ENCODE results near the gene SLC39A9.
A peak's percentile ranks its signal among the peaks of the same experiment; 100 is the strongest.

Gene SLC39A9

GRCh38 chr14:69398053-69398817 lies at the start of gene SLC39A9, which contains the start of gene ERH:
TSS of gene SLC39A9 (plus strand) at chr14:69398692. CDS start at chr14:69399370, 678 bp downstream.
TSS of gene ERH (minus strand) at chr14:69398299. CDS start at chr14:69398233, 66 bp downstream.
- H3K9me3 ChIP-seq (ENCODE audit: control insufficient read depth, insufficient read depth, low read depth, low read length) = no peaks in the 10 kb centered on the region
- peak within 1 kb of the TSS; percentile 91 for H3K27ac ChIP-seq (ENCODE audit: extremely low read depth, low read depth, low read length)
- ChIA-PET POLR2A (interaction anchor here (0.6 to 2.2 kb wide), 19 partner anchors 8 to 369 kb away, joined by 3 to 8 read pairs (median 4); partner anchors contain the start of genes EXD2, GALNT16 and SRSF5), CTCF (interaction anchor here (0.7 to 1.7 kb wide), 4 partner anchors 61 to 176 kb away, joined by 3 to 6 read pairs (median 4); partner anchors contain the start of gene GALNT16)
- H3K4me1 ChIP-seq (ENCODE audit: control insufficient read depth, insufficient read depth, low read length) = peaks cover 19% of the 10 kb centered on the region
- peak within 1 kb of the TSS; percentile 71 for H3K4me3 ChIP-seq (ENCODE audit: low read depth, low read length)
- H3K36me3 ChIP-seq (ENCODE audit: control insufficient read depth in 2 of 2, insufficient read depth in 1 of 2, low read length in 2 of 2) = peaks cover 30 to 38% of the 10 kb centered on the region in 2 experiments
- no peak for TF ChIP-seq ZSCAN16 (tag by site-specific recombination; IDR thresholded peaks at IDR 0.05)
- no peak for TF ChIP-seq HOXC10 (CRISPR knock-in tag; IDR thresholded peaks at IDR 0.05)
- TF ChIP-seq ZBTB1 (tag by site-specific recombination; IDR thresholded peaks at IDR 0.05) = no peak
- TF ChIP-seq ZNF280D (tag by site-specific recombination; IDR thresholded peaks at IDR 0.05) = no peak
- no peak for TF ChIP-seq TCF7L2 (IDR thresholded peaks at IDR 0.05; ENCODE audit: borderline replicate concordance, low read depth, low read length)
- no peak for TF ChIP-seq ZNF624 (tag by site-specific recombination; IDR thresholded peaks at IDR 0.05)
- TF ChIP-seq ZNF560 (tag by site-specific recombination; IDR thresholded peaks at IDR 0.05; ENCODE audit: borderline replicate concordance) = no peak
- no peak for TF ChIP-seq KLF1 (tag by site-specific recombination; IDR thresholded peaks at IDR 0.05)
- no peak for TF ChIP-seq ZSCAN30 (tag by site-specific recombination; IDR thresholded peaks at IDR 0.05)
- TF ChIP-seq ZNF654 (tag by site-specific recombination; IDR thresholded peaks at IDR 0.05; ENCODE audit: low read depth) = no peak
- no peak for TF ChIP-seq ZNF416 (tag by site-specific recombination; IDR thresholded peaks at IDR 0.05)
- TF ChIP-seq ZNF513 (tag by site-specific recombination; IDR thresholded peaks at IDR 0.05) = no peak
- TF ChIP-seq ZNF133 (tag by site-specific recombination; IDR thresholded peaks at IDR 0.05) = no peak
- peak; percentile 97 for TF ChIP-seq ZBTB11 (tag by site-specific recombination; conservative IDR thresholded peaks at IDR 0.05; ENCODE audit: low read depth)
- TF ChIP-seq RBAK (tag by site-specific recombination; IDR thresholded peaks at IDR 0.05) = no peak
- no peak for TF ChIP-seq ZBTB49 (tag by site-specific recombination; IDR thresholded peaks at IDR 0.05; ENCODE audit: low read depth)
- no peak for TF ChIP-seq ZNF157 (tag by site-specific recombination; IDR thresholded peaks at IDR 0.05)
- no peak for TF ChIP-seq PRDM6 (tag by site-specific recombination; IDR thresholded peaks at IDR 0.05)
- no peak for TF ChIP-seq ZNF473 (tag by site-specific recombination; IDR thresholded peaks at IDR 0.05)
- peak; percentile 65; the same call in 1 of the 2 replicates for TF ChIP-seq ZNF2 (tag by site-specific recombination; IDR thresholded peaks at IDR 0.05)
- peak; percentile 97 for TF ChIP-seq YY2 (tag by site-specific recombination; IDR thresholded peaks at IDR 0.05)
- TF ChIP-seq ZNF629 (tag by site-specific recombination; IDR thresholded peaks at IDR 0.05) = peak; percentile 99
- no peak for TF ChIP-seq EGR2 (tag by site-specific recombination; IDR thresholded peaks at IDR 0.05; ENCODE audit: low read depth)
- no peak for TF ChIP-seq ZNF707 (tag by site-specific recombination; IDR thresholded peaks at IDR 0.05)
- TF ChIP-seq ZNF366 (tag by site-specific recombination; conservative IDR thresholded peaks at IDR 0.05) = 0 out of 2 replicates have a peak, but pooled peaks have one; percentile 29
- no peak for TF ChIP-seq ZNF404 (tag by site-specific recombination; IDR thresholded peaks at IDR 0.05)

Measured in HEK293 (cell line).